GM18498 (cell line): ENCODE data around the gene SNX27.

Experiments
- ATAC-seq: cut with Tn5 transposase; IDR thresholded peaks from one replicate; pipeline ENCODE4 v1.9.1; 2021; ENCODE audit warnings: mild to moderate bottlenecking, moderate library complexity; ENCODE audit not compliant: unreplicated experiment

Gene SNX27

GRCh38 chr1:151701515-151701914 is 89.7 kb downstream of the SNX27 start:
- no peak for ATAC-seq

GRCh38 chr1:151702936-151703335 is 91.1 kb downstream of the SNX27 start:
- ATAC-seq: no peak

- ATAC-seq: no peak
Observed at GRCh38 chr1:151703813-151704212, 92.0 kb downstream of the SNX27 start.

- ATAC-seq: no peak
Observed at GRCh38 chr1:151704246-151704645, 92.4 kb downstream of the SNX27 start.

GRCh38 chr1:151705146-151705545 is 93.3 kb downstream of the SNX27 start:
- no peak for ATAC-seq

- no peak for ATAC-seq
Observed at GRCh38 chr1:151705753-151706463, 94.1 kb downstream of the SNX27 start.

- no peak for ATAC-seq
Observed at GRCh38 chr1:151706464-151707415, 94.9 kb downstream of the SNX27 start.

GRCh38 chr1:151707541-151708065 is 95.8 kb downstream of the SNX27 start:
- ATAC-seq: no peak

- no peak for ATAC-seq
Observed at GRCh38 chr1:151708891-151709290, 97.0 kb downstream of the SNX27 start.

- ATAC-seq: no peak
Observed at GRCh38 chr1:151710187-151710840, 98.5 kb downstream of the SNX27 start.

- no peak for ATAC-seq
Observed at GRCh38 chr1:151711044-151711800, 99.4 kb downstream of the SNX27 start.

GRCh38 chr1:151711951-151712350 is 100.1 kb downstream of the SNX27 start:
- no peak for ATAC-seq

- no peak for ATAC-seq
Observed at GRCh38 chr1:151713044-151713443, 101.2 kb downstream of the SNX27 start.

- ATAC-seq: no peak
Observed at GRCh38 chr1:151713874-151714273, 102.0 kb downstream of the SNX27 start.

GRCh38 chr1:151714820-151715725 is 103.2 kb downstream of the SNX27 start:
- ATAC-seq: no peak

- ATAC-seq: no peak
Observed at GRCh38 chr1:151715726-151716404, 104.0 kb downstream of the SNX27 start.

- ATAC-seq: no peak
Observed at GRCh38 chr1:151716405-151716762, 104.5 kb downstream of the SNX27 start.

- ATAC-seq: no peak
Observed at GRCh38 chr1:151716771-151717631, 105.2 kb downstream of the SNX27 start, which contains the start of gene CELF3. CELF3 (minus strand) TSS chr1:151716803; CDS start chr1:151716020, 783 bp downstream.
